K562 (cell line): ENCODE measurements around the gene FIGLA. TPM values are rescaled to one million over a fixed set of nuclear protein-coding genes. Genes with fewer than 3 reads are reported as not detected.

ENCODE experiments used
- ATAC-seq: fragments of 200-7000 bp; cut with Tn5 transposase; 3 replicates; pipeline ENCODE4 v1.9.1; 2020; ENCODE audit warnings: moderate library complexity
- BruUV-seq: library from RNA; stranded (reverse); fragments of 400-500 nt; replicated peaks from 2 replicates; lab custom pipeline; 2021; lab: Mats Ljungman, UMichigan
- CTCF ChIA-PET: fragments of 300-600 bp; formaldehyde crosslinking; extraction: SDS; loops from one replicate; lab custom pipeline; 2021; ENCODE audit warnings: low intra/inter-chr PET ratio; lab: Yijun Ruan, JAX
- POLR2A ChIA-PET: fragments of 300-600, 350-650 bp; sonication (Branson Sonifier 250); formaldehyde crosslinking; extraction: SDS; loops from one replicate; lab custom pipeline; 2021; ENCODE audit warnings: antibody characterized with exemption, inconsistent platforms; lab: Yijun Ruan, JAX
- DNase-seq, 4 experiments: peaks; one replicate each; pipeline versions ENCODE4 v3.0.0 to v3.0.0-alpha.2; 2011 to 2018; ENCODE audit warnings: low spot score in 3 of 4, mixed read lengths in 3 of 4; ENCODE audit errors: extremely low read depth in 1 of 4
- FAIRE-seq: peaks from 2 replicates; lab custom pipeline; 2011; peaks lifted over from hg19 to GRCh38; lab: Jason Lieb, UNC
- H2AFZ ChIP-seq: 2 replicates; pipeline ENCODE4 v1.6.0; 2011; ENCODE audit warnings: low read depth, low read length, control low read depth, inconsistent platforms
- H3K27ac ChIP-seq: fragments of 200-600 bp; 3 replicates; pipeline ENCODE4 v1.8.0; 2011; ENCODE audit warnings: low read depth, mild to moderate bottlenecking, control low read depth, inconsistent platforms, low read length, moderate library complexity, mixed read lengths; ENCODE audit errors: extremely low read depth
- H3K27me3 ChIP-seq, 2 experiments: fragments of 300-600 bp in 1 of 2; 2 replicates in 1 of 2; 3 replicates in 1 of 2; pipeline versions ENCODE4 v1.6.0 to v1.8.0; 2011; ENCODE audit warnings: inconsistent platforms in 2 of 2, low read length in 2 of 2, mild to moderate bottlenecking in 1 of 2, mixed read lengths in 1 of 2, moderate library complexity in 1 of 2; ENCODE audit not compliant: control insufficient read depth in 2 of 2, insufficient read depth in 2 of 2
- H3K36me3 ChIP-seq: fragments of 300-600 bp; 3 replicates; pipeline ENCODE4 v1.8.0; 2011; ENCODE audit warnings: mild to moderate bottlenecking, low read length, inconsistent platforms; ENCODE audit not compliant: control insufficient read depth, insufficient read depth
- H3K4me1 ChIP-seq, 2 experiments: fragments of 200-600 bp in 1 of 2; replicated peaks in 1 of 2; 2 replicates in 1 of 2; 3 replicates in 1 of 2; pipeline versions ENCODE4 v1.5.1 to v1.8.0; 2011; ENCODE audit warnings: inconsistent platforms in 2 of 2, low read length in 2 of 2, mild to moderate bottlenecking in 1 of 2, mixed read lengths in 1 of 2, moderate library complexity in 1 of 2; ENCODE audit not compliant: control insufficient read depth in 2 of 2, insufficient read depth in 2 of 2
- H3K4me2 ChIP-seq: 2 replicates; pipeline ENCODE4 v1.6.1; 2011; ENCODE audit warnings: low read length, control low read depth, inconsistent platforms, mixed read lengths; ENCODE audit not compliant: insufficient read depth
- H3K4me3 ChIP-seq: fragments of 200-600 bp; sonication (generic), shearing (Covaris generic); 2 replicates; pipeline ENCODE4 v1.5.1; 2016; ENCODE audit warnings: control low read depth, inconsistent platforms
- H3K79me2 ChIP-seq: fragments of 200-600 bp; 3 replicates; pipeline ENCODE4 v1.8.0; 2011; ENCODE audit warnings: low read length, inconsistent platforms; ENCODE audit not compliant: control insufficient read depth, insufficient read depth
- H3K9ac ChIP-seq, 2 experiments: 2 replicates each; pipeline versions ENCODE4 v1.6.0 to v1.6.1; 2011; ENCODE audit warnings: low read depth in 2 of 2, low read length in 2 of 2, control low read depth in 1 of 2, inconsistent platforms in 1 of 2, mild to moderate bottlenecking in 1 of 2, mixed read lengths in 1 of 2; ENCODE audit not compliant: insufficient read depth in 1 of 2
- H3K9me1 ChIP-seq: one replicate; pipeline ENCODE4 v1.6.0; 2011; ENCODE audit warnings: inconsistent platforms, mild to moderate bottlenecking, low read length, moderate library complexity; ENCODE audit not compliant: control insufficient read depth, insufficient read depth
- H3K9me3 ChIP-seq: replicated peaks from 2 replicates; pipeline ENCODE4 v1.5.1; 2011; ENCODE audit warnings: low read depth, low read length, inconsistent platforms; ENCODE audit not compliant: control insufficient read depth, insufficient read depth
- H4K20me1 ChIP-seq: replicated peaks from 2 replicates; pipeline ENCODE4 v1.6.1; 2011; ENCODE audit warnings: low read length, inconsistent platforms, mixed read lengths; ENCODE audit not compliant: control insufficient read depth, insufficient read depth
- GABPB1 ChIP-seq: sonication (generic); formaldehyde crosslinking; IDR thresholded peaks from 2 replicates; pipeline ENCODE4 v1.8.0; 2022; ENCODE audit warnings: mild to moderate bottlenecking, missing genetic modification reagents
- HDAC1 ChIP-seq, 2 experiments: fragments of 450-650 bp; IDR thresholded peaks; 2 replicates each; pipeline ENCODE4 v1.6.1; 2016 to 2017; ENCODE audit warnings: inconsistent platforms in 1 of 2, mild to moderate bottlenecking in 1 of 2, moderate library complexity in 1 of 2
- JUND ChIP-seq, 2 experiments: IDR thresholded peaks; 2 replicates in 1 of 2; 3 replicates in 1 of 2; pipeline ENCODE4 v1.6.1; 2011; ENCODE audit warnings: borderline replicate concordance in 2 of 2, low read depth in 2 of 2, low read length in 2 of 2, improper control_type of control experiment in 1 of 2, missing biosample characterization in 1 of 2, missing genetic modification characterization in 1 of 2, missing genetic modification reagents in 1 of 2
- KHSRP ChIP-seq: fragments of 450-650 bp; IDR thresholded peaks from 2 replicates; pipeline ENCODE4 v1.6.1; 2017
- MYBL2 ChIP-seq, 2 experiments: fragments of 450-650 bp in 1 of 2; sonication (generic) in 1 of 2; formaldehyde crosslinking in 1 of 2; IDR thresholded peaks; 2 replicates each; pipeline versions ENCODE4 v1.6.1 to v1.8.1; 2017 to 2022; ENCODE audit warnings: borderline replicate concordance in 1 of 2, inconsistent platforms in 1 of 2, low read depth in 1 of 2, mild to moderate bottlenecking in 1 of 2, missing genetic modification reagents in 1 of 2, moderate library complexity in 1 of 2
- OTX1 ChIP-seq: fragments of 450-650 bp; formaldehyde crosslinking; IDR thresholded peaks from 2 replicates; pipeline ENCODE4 v1.4.0; 2022; ENCODE audit warnings: mild to moderate bottlenecking
- PRPF4 ChIP-seq: fragments of 200-400 bp; formaldehyde crosslinking; IDR thresholded peaks from one replicate; pipeline ENCODE4 v1.6.1; 2017; ENCODE audit warnings: low read length, low read depth, mild to moderate bottlenecking; ENCODE audit not compliant: insufficient read depth, poor library complexity, severe bottlenecking
- SP1 ChIP-seq: sonication (generic); formaldehyde crosslinking; IDR thresholded peaks from 2 replicates; pipeline ENCODE4 v1.8.1; 2022; ENCODE audit warnings: mild to moderate bottlenecking, missing genetic modification reagents
- STAG1 ChIP-seq: sonication (generic); formaldehyde crosslinking; IDR thresholded peaks from 2 replicates; pipeline ENCODE4 v1.5.0; 2020; ENCODE audit warnings: missing genetic modification reagents, borderline replicate concordance
- TCF3 ChIP-seq: sonication (generic); formaldehyde crosslinking; IDR thresholded peaks from 2 replicates; pipeline ENCODE4 v1.4.0; 2020; ENCODE audit warnings: mild to moderate bottlenecking, missing genetic modification reagents
- ZNF445 ChIP-seq: fragments of 250-450 bp; sonication (Bioruptor Pico); IDR thresholded peaks from 2 replicates; pipeline ENCODE4 v1.4.0; 2020; ENCODE audit warnings: low read depth, mild to moderate bottlenecking, moderate library complexity
- WGBS: fragments of 100-300 bp; shearing (Covaris generic); methylation state at CpG from one replicate; pipeline ENCODE4 v1.1.6; 2016; ENCODE audit warnings: low coverage, mixed read lengths; ENCODE audit not compliant: insufficient coverage; ENCODE audit errors: missing lambda C conversion rate; 5-methylcytosine and 5-hydroxymethylcytosine counted together
- in situ Hi-C: fragments of 300-500 bp; cut with MboI; formaldehyde crosslinking; loops from 4 replicates; pipeline ENCODE4 v1.15.0; 2018; ENCODE audit warnings: inconsistent platforms, mixed read lengths
- intact Hi-C: fragments of 100-400 bp; cut with micrococcal nuclease; formaldehyde crosslinking; loops from 2 replicates; pipeline ENCODE4 v1.14.2; 2022
- polyA plus RNA-seq, 8 experiments: library from polyadenylated mRNA; depleted of rRNA in 4 of 8; stranded (reverse) in 5 of 8; unstranded in 3 of 8; fragments of >200 nt; fragmentation: Nextera tagmentation in 2 of 8; fragmentation: Illumina TruSeq in 1 of 8; extraction: Ambion mirVana in 2 of 8; extraction: Trizol in 1 of 8; gene quantifications; 2 replicates each; pipeline versions ENCODE4 v1.2.1 to v1.2.3, GENCODE V29; 2011 to 2014; ENCODE audit warnings: inconsistent platforms in 1 of 8, missing spikeins in 1 of 8
- total RNA-seq, 7 experiments: library from RNA; depleted of rRNA in 6 of 7; stranded (reverse); fragments of >200 nt in 6 of 7; fragmentation: Illumina TruSeq in 2 of 7; extraction: Trizol in 2 of 7; gene quantifications; 2 replicates each; pipeline versions ENCODE4 v1.2.1 to v1.2.3, GENCODE V29; 2011 to 2021; ENCODE audit warnings: low replicate concordance in 1 of 7
- TF ChIP-seq, protein P1 (sequence below): fragments of 250-450 bp; sonication (Bioruptor Pico); IDR thresholded peaks from 2 replicates; pipeline ENCODE4 v1.5.0; 2021; ENCODE audit warnings: mild to moderate bottlenecking, borderline replicate concordance
- TF ChIP-seq, protein P2 (sequence below): sonication (generic); formaldehyde crosslinking; IDR thresholded peaks from 2 replicates; pipeline ENCODE4 v1.4.0; 2020; ENCODE audit warnings: mild to moderate bottlenecking, missing genetic modification reagents
- TF ChIP-seq, protein P3 (sequence below): fragments of 250-450 bp; sonication (Bioruptor Pico); IDR thresholded peaks from 2 replicates; pipeline ENCODE4 v1.5.0; 2022; ENCODE audit warnings: mild to moderate bottlenecking

FIGLA gene
- total and polyA plus RNA-seq, 9 of the 15 experiments (the other 6 are each of a cell fraction or from before 2014, with no cell fraction given) = not detected

DNA sequence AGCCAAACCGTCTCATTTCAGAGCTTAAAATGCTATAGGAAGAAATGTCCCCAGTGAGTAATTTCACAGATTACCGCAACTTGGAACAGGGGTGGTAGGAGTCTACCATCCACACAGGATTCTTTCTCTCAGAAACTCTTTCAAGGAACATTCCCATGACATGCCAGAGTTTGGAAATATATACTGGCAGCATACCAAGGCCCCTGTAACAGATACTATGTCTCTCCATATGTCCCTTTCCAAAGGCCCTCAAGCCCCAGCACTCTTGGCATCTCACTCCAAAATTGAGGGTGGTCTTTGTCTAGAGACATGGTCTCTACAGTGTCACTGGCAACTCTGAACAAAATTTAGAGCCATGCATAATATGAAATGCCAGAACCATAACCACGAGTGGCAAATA lies 11.0 kb downstream of the FIGLA start:
- Histone ChIP-seq H3K9me1 (no peaks in the 10 kb centered on the region), H3K9me3 (no peaks in the 10 kb centered on the region), H3K27me3 (no peaks in the 10 kb centered on the region), H3K4me2 (no peak overlapping the region), H3K79me2 (no peaks in the 10 kb centered on the region), H3K36me3 (no peaks in the 10 kb centered on the region), H4K20me1 (no peaks in the 10 kb centered on the region), H3K4me3 (no peak overlapping the region), H3K27ac (no peak overlapping the region), H2AFZ (no peak overlapping the region), H3K9ac (no peak overlapping the region), H3K4me1 (peaks cover 0 to 8% of the 10 kb centered on the region in 2 experiments; a peak in 3 of 5 replicates)
- in situ Hi-C loops = loop anchor here (25.0 kb wide), 1 partner anchor 467 kb away; the partner anchor contains the start of gene FAM136A
- FAIRE-seq = no peak
- DNase-seq = no peak
- 47% methylated on average over 3 of the region's 3 CpGs for WGBS
- intact Hi-C loops = no loop called here
- ChIA-PET POLR2A (interaction anchor here (2.0 kb wide), 1 partner anchor 11 kb away, joined by 5 read pairs; the partner anchor contains the start of gene ADD2), CTCF (no interaction called here)
- ATAC-seq = no peak
- BruUV-seq = no TSS peak
- no peak for TF ChIP-seq MYBL2 (IDR thresholded peaks at IDR 0.05; ENCODE audit: low read depth)
- TF ChIP-seq MYBL2 (CRISPR knock-in tag; IDR thresholded peaks at IDR 0.05; ENCODE audit: borderline replicate concordance) = no peak
- TF ChIP-seq STAG1 = no peak
- no peak for TF ChIP-seq KHSRP
- no peak for TF ChIP-seq GABPB1 (CRISPR knock-in tag)
- TF ChIP-seq, protein P1, sequence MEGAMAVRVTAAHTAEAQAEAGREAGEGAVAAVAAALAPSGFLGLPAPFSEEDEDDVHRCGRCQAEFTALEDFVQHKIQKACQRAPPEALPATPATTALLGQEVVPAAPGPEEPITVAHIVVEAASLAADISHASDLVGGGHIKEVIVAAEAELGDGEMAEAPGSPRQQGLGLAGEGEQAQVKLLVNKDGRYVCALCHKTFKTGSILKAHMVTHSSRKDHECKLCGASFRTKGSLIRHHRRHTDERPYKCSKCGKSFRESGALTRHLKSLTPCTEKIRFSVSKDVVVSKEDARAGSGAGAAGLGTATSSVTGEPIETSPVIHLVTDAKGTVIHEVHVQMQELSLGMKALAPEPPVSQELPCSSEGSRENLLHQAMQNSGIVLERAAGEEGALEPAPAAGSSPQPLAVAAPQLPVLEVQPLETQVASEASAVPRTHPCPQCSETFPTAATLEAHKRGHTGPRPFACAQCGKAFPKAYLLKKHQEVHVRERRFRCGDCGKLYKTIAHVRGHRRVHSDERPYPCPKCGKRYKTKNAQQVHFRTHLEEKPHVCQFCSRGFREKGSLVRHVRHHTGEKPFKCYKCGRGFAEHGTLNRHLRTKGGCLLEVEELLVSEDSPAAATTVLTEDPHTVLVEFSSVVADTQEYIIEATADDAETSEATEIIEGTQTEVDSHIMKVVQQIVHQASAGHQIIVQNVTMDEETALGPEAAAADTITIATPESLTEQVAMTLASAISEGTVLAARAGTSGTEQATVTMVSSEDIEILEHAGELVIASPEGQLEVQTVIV = no peak
- TF ChIP-seq PRPF4 = no peak
- no peak for TF ChIP-seq SP1
- TF ChIP-seq, protein P2, sequence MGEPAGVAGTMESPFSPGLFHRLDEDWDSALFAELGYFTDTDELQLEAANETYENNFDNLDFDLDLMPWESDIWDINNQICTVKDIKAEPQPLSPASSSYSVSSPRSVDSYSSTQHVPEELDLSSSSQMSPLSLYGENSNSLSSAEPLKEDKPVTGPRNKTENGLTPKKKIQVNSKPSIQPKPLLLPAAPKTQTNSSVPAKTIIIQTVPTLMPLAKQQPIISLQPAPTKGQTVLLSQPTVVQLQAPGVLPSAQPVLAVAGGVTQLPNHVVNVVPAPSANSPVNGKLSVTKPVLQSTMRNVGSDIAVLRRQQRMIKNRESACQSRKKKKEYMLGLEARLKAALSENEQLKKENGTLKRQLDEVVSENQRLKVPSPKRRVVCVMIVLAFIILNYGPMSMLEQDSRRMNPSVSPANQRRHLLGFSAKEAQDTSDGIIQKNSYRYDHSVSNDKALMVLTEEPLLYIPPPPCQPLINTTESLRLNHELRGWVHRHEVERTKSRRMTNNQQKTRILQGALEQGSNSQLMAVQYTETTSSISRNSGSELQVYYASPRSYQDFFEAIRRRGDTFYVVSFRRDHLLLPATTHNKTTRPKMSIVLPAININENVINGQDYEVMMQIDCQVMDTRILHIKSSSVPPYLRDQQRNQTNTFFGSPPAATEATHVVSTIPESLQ = no peak
- TF ChIP-seq, protein P3, sequence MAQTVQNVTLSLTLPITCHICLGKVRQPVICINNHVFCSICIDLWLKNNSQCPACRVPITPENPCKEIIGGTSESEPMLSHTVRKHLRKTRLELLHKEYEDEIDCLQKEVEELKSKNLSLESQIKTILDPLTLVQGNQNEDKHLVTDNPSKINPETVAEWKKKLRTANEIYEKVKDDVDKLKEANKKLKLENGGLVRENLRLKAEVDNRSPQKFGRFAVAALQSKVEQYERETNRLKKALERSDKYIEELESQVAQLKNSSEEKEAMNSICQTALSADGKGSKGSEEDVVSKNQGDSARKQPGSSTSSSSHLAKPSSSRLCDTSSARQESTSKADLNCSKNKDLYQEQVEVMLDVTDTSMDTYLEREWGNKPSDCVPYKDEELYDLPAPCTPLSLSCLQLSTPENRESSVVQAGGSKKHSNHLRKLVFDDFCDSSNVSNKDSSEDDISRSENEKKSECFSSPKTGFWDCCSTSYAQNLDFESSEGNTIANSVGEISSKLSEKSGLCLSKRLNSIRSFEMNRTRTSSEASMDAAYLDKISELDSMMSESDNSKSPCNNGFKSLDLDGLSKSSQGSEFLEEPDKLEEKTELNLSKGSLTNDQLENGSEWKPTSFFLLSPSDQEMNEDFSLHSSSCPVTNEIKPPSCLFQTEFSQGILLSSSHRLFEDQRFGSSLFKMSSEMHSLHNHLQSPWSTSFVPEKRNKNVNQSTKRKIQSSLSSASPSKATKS = no peak
- TF ChIP-seq HDAC1 (IDR thresholded peaks at IDR 0.05) = no peak
- no peak for TF ChIP-seq OTX1 (CRISPR knock-in tag)
- TF ChIP-seq TCF3 (CRISPR knock-in tag) = no peak
- TF ChIP-seq ZNF445 (CRISPR knock-in tag) = no peak
- TF ChIP-seq JUND (IDR thresholded peaks at IDR 0.05; ENCODE audit: borderline replicate concordance, low read depth, low read length) = no peak
- no peak for TF ChIP-seq JUND (tag; IDR thresholded peaks at IDR 0.05; ENCODE audit: borderline replicate concordance, low read depth, low read length)
